SK-N-SH treated with all-trans-retinoic acid at 6 μM for 48 hours (cell line): ENCODE measurements around the gene FHIP2A.

Source experiments
- BACH2 ChIP-seq: fragments of 250-450 bp; sonication (Bioruptor Pico); IDR thresholded peaks from 2 replicates; pipeline ENCODE4 v1.9.0; 2021; ENCODE audit warnings: mild to moderate bottlenecking, borderline replicate concordance
- CSDC2 ChIP-seq: fragments of 250-450 bp; sonication (Bioruptor Pico); IDR thresholded peaks from 2 replicates; pipeline ENCODE4 v1.5.0; 2020; ENCODE audit warnings: mild to moderate bottlenecking, moderate library complexity
- PPARA ChIP-seq: fragments of 250-450 bp; sonication (Bioruptor Pico); IDR thresholded peaks from 2 replicates; pipeline ENCODE4 v1.5.0; 2020; ENCODE audit warnings: mild to moderate bottlenecking, borderline replicate concordance
- ZFP3 ChIP-seq: fragments of 250-450 bp; sonication (Bioruptor Pico); IDR thresholded peaks from 2 replicates; pipeline ENCODE4 v1.5.0; 2020; ENCODE audit warnings: mild to moderate bottlenecking, moderate library complexity
- ZNF8 ChIP-seq: fragments of 450-650 bp; formaldehyde crosslinking; IDR thresholded peaks from 2 replicates; pipeline ENCODE4 v1.5.0; 2020; ENCODE audit warnings: mild to moderate bottlenecking, moderate library complexity

DNA sequence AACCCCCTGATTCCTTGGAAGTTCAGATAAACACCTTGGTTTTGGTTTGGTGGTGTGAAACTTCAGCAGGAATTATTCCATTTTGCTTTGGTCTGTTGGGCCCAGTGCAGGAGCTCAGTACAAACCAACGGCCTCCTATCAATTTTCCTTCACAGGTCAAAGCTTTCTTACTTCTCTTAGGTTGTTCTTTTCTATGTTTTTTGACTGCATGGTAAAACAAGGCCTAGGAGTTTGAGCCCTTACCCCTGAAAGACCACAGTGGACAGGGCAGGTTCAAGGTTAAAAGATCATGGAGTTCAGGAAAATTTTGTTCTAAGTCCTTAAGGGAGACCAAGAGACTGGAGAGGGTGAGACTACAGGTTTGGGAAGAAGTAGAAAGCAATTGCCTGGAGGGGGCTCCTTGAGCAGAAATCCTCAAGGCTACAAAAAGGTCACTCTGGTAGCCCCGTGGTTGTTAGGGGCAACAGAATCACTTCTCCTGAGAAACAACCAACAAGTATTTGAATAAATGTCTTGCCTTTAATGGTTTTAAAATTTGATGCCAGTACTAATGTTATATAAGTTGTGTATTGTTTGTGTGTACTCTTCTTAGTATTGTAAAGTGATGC is 40.9 kb upstream of the FHIP2A start:
- no peak for TF ChIP-seq ZFP3 (CRISPR knock-in tag)
- no peak for TF ChIP-seq PPARA
- no peak for TF ChIP-seq CSDC2 (CRISPR knock-in tag)
- TF ChIP-seq BACH2 (CRISPR knock-in tag): no peak
- no peak for TF ChIP-seq ZNF8 (CRISPR knock-in tag)
